Measurements from ENCODE around the gene CDH3. TPM values are rescaled to one million over a fixed set of nuclear protein-coding genes. Genes with fewer than 3 reads are reported as not detected.

CDH3 gene
- total RNA-seq, 1 donor from 2014 or later, result 3.4 TPM

DNA sequence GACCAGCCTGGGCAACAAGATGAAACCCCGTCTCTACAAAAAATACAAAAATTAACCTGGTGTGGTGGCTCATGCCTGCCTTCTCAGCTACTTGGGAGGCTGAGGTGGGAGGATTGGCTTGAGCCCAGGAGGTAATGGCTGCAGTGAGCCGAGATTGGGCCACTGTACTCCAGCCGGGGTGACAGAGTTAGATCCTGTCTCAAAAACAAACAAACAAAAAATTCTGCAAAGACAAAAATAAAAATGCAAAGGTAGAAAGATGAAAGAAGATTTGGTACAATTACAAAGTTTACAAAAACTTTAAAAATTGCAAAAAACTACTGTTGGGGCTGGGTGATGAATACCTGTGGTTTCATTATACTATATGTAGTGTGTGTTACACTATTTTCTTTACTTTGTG lies 86.5 kb downstream of the CDH3 start:
- intact Hi-C loops (cut with DNase I), result no loop called here
- ATAC-seq (no peak), DNase-seq (no peak)
- no peak for TF ChIP-seq CTCF (IDR thresholded peaks at IDR 0.05)
- no peak overlapping the region for H3K4me3 ChIP-seq
- no peaks in the 10 kb centered on the region for H3K4me1 ChIP-seq
- H3K36me3 ChIP-seq, result no peaks in the 10 kb centered on the region
- H3K27ac ChIP-seq, result no peak overlapping the region
- peaks cover 10% of the 10 kb centered on the region for H3K27me3 ChIP-seq (ENCODE audit: low read depth)
- no peaks in the 10 kb centered on the region for H3K9me3 ChIP-seq

DNA sequence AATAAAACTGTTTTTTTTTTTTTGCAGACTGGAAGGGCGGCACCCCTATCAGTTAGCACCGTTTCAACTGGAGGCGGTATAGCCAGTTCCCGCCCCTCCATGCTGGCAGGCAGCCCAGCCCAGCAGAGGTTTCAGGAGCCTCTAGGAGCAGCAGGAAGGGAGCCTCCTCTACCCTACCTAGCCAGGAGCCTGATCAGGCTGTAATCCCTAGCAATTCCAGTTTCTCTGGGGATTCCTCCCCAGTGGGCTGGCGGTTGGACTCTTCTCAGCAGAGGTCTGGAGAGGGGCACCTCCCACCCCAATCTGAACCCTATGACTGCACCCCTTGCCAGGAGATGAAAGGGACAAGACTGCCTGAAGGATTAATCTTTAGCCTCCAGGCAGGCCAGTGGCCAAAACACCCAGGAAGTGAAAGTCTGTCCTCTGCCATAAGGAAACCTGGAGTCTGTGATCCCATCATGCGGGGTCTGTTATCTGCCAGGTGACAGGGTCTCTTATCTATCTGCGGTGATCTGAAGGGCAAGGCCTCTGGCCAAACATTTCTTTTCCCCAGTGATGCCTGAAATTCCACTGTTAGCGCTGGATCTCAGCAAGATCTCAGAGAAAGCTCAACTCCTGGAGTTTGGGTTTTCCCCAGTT lies 87.1 kb downstream of the CDH3 start:
- ATAC-seq, result peak; percentile 88 to 90
- intact Hi-C loops (cut with DNase I), result no loop called here
- DNase-seq, result peak; percentile 84
- H3K9me3 ChIP-seq, result no peaks in the 10 kb centered on the region
- no peaks in the 10 kb centered on the region for H3K36me3 ChIP-seq
- no peak overlapping the region for H3K4me3 ChIP-seq
- peaks cover 15% of the 10 kb centered on the region for H3K27me3 ChIP-seq (ENCODE audit: low read depth)
- no peak overlapping the region for H3K27ac ChIP-seq
- TF ChIP-seq CTCF (IDR thresholded peaks at IDR 0.05), result no peak
- no peaks in the 10 kb centered on the region for H3K4me1 ChIP-seq

DNA sequence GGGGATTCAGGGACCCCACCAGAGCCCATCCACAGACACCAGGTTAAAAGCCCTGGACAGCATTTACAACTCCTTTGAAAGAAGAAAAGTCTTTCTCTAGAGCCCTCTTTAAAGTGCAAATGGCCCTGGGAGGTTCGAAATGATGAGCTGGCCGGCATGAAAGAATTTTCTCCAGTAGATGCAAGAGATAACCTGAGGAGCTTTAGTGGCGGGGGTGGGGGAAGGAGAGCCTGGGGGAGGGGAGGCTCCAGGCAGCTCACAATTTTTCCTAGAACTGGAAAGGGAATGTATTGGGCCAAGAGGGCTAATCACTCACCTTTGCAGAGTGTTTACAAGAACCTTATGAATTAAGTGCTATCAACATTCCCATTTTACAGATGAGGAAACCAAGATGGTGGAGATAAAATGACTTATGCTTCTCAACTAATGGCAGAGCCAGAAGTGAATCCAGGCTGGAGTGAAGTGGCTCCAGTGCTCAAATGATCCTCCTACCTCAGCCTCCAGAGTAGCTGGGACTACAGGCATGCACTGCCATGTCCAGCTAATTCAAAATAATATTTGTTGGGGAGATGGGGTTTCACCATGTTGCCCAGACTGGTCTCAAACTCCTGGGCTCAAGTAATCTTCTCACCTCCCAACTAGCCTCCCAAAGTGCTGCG lies 87.8 kb downstream of the CDH3 start:
- Histone ChIP-seq H3K27ac (no peak overlapping the region), H3K4me1 (no peaks in the 10 kb centered on the region), H3K4me3 (no peak overlapping the region), H3K36me3 (no peaks in the 10 kb centered on the region), H3K9me3 (no peaks in the 10 kb centered on the region), H3K27me3 (ENCODE audit: low read depth) (peaks cover 22% of the 10 kb centered on the region)
- intact Hi-C loops (cut with DNase I), result no loop called here
- no peak for TF ChIP-seq CTCF (IDR thresholded peaks at IDR 0.05)
- DNase-seq, result no peak
- ATAC-seq, result no peak

- no peaks in the 10 kb centered on the region for H3K36me3 ChIP-seq
- ATAC-seq (no peak), DNase-seq (no peak)
- H3K4me3 ChIP-seq, result no peak overlapping the region
- no peaks in the 10 kb centered on the region for H3K9me3 ChIP-seq
- H3K27me3 ChIP-seq (ENCODE audit: low read depth), result peaks cover 29% of the 10 kb centered on the region
- intact Hi-C loops (cut with DNase I), result no loop called here
- TF ChIP-seq CTCF (IDR thresholded peaks at IDR 0.05), result no peak
- H3K4me1 ChIP-seq, result no peaks in the 10 kb centered on the region
- no peak overlapping the region for H3K27ac ChIP-seq
Observed at GRCh38 chr16:68733570-68733969, 88.5 kb downstream of the CDH3 start.

GRCh38 chr16:68734782-68735181 lies 89.7 kb downstream of the CDH3 start:
- Histone ChIP-seq H3K27ac (no peak overlapping the region), H3K27me3 (ENCODE audit: low read depth) (peaks cover 31% of the 10 kb centered on the region)
- intact Hi-C loops (cut with DNase I), result no loop called here

More at GRCh38 chr16:68734782-68735181, 89.7 kb downstream of the CDH3 start:
- H3K36me3 ChIP-seq, result no peaks in the 10 kb centered on the region
- no peak overlapping the region for H3K4me3 ChIP-seq
- peaks cover 1% of the 10 kb centered on the region for H3K4me1 ChIP-seq
- no peak for TF ChIP-seq CTCF (IDR thresholded peaks at IDR 0.05)
- no peak for DNase-seq
- no peak for ATAC-seq
- no peaks in the 10 kb centered on the region for H3K9me3 ChIP-seq
